ENCODE results near the gene RAMACL. TPM values are rescaled to one million over a fixed set of nuclear protein-coding genes. Genes with fewer than 3 reads are reported as not detected.

Gene RAMACL
- total RNA-seq, 1 donor from 2014 or later, result 0.77 TPM

GRCh38 chr6:166570929-166571713 lies 15.4 kb downstream of the RAMACL start:
- TF ChIP-seq CTCF (IDR thresholded peaks at IDR 0.05; ENCODE audit: borderline replicate concordance), result no peak
- Histone ChIP-seq H3K9me3 (replicated peaks) (no peaks in the 10 kb centered on the region), H3K27me3 (ENCODE audit: low read depth) (no peaks in the 10 kb centered on the region), H3K4me1 (peaks cover 58% of the 10 kb centered on the region), H3K27ac (replicated peaks) (no peak overlapping the region), H3K4me3 (no peak overlapping the region), H3K36me3 (no peaks in the 10 kb centered on the region)
- no peak for DNase-seq
- intact Hi-C loops (cut with micrococcal nuclease), result no loop called here

- H3K27me3 ChIP-seq (ENCODE audit: low read depth), result no peaks in the 10 kb centered on the region
- intact Hi-C loops (cut with micrococcal nuclease), result no loop called here
- H3K36me3 ChIP-seq, result no peaks in the 10 kb centered on the region
- no peak for DNase-seq
- no peak overlapping the region for H3K27ac ChIP-seq (replicated peaks)
- no peaks in the 10 kb centered on the region for H3K9me3 ChIP-seq (replicated peaks)
- peaks cover 56% of the 10 kb centered on the region for H3K4me1 ChIP-seq
- TF ChIP-seq CTCF (IDR thresholded peaks at IDR 0.05; ENCODE audit: borderline replicate concordance), result no peak
- no peak overlapping the region for H3K4me3 ChIP-seq
Observed at GRCh38 chr6:166569206-166569605, 17.3 kb downstream of the RAMACL start.

GRCh38 chr6:166567813-166568212 lies 18.7 kb downstream of the RAMACL start:
- no peak overlapping the region for H3K27ac ChIP-seq (replicated peaks)
- H3K27me3 ChIP-seq (ENCODE audit: low read depth), result no peaks in the 10 kb centered on the region
- no peak for TF ChIP-seq CTCF (IDR thresholded peaks at IDR 0.05; ENCODE audit: borderline replicate concordance)
- no peaks in the 10 kb centered on the region for H3K36me3 ChIP-seq
- no peak for DNase-seq
- no peaks in the 10 kb centered on the region for H3K9me3 ChIP-seq (replicated peaks)
- H3K4me3 ChIP-seq, result no peak overlapping the region
- intact Hi-C loops (cut with micrococcal nuclease), result no loop called here
- peaks cover 57% of the 10 kb centered on the region for H3K4me1 ChIP-seq

- Histone ChIP-seq H3K4me3 (no peak overlapping the region), H3K4me1 (peaks cover 57% of the 10 kb centered on the region), H3K27ac (replicated peaks) (peak overlapping the region; percentile 13), H3K27me3 (ENCODE audit: low read depth) (no peaks in the 10 kb centered on the region), H3K36me3 (no peaks in the 10 kb centered on the region), H3K9me3 (replicated peaks) (no peaks in the 10 kb centered on the region)
- no peak for DNase-seq
- no peak for TF ChIP-seq CTCF (IDR thresholded peaks at IDR 0.05; ENCODE audit: borderline replicate concordance)
- intact Hi-C loops (cut with micrococcal nuclease), result no loop called here
Observed at GRCh38 chr6:166567107-166567506, 19.4 kb downstream of the RAMACL start.

GRCh38 chr6:166566026-166567011 lies 20.2 kb downstream of the RAMACL start:
- Histone ChIP-seq H3K27ac (replicated peaks) (peak overlapping the region; percentile 13), H3K36me3 (no peaks in the 10 kb centered on the region), H3K9me3 (replicated peaks) (no peaks in the 10 kb centered on the region), H3K4me3 (no peak overlapping the region), H3K27me3 (ENCODE audit: low read depth) (no peaks in the 10 kb centered on the region), H3K4me1 (peaks cover 64% of the 10 kb centered on the region)
- no peak for TF ChIP-seq CTCF (IDR thresholded peaks at IDR 0.05; ENCODE audit: borderline replicate concordance)
- intact Hi-C loops (cut with micrococcal nuclease), result no loop called here
- DNase-seq, result no peak
